ENCODE data around the gene NUFIP1.

NUFIP1 gene

DNA sequence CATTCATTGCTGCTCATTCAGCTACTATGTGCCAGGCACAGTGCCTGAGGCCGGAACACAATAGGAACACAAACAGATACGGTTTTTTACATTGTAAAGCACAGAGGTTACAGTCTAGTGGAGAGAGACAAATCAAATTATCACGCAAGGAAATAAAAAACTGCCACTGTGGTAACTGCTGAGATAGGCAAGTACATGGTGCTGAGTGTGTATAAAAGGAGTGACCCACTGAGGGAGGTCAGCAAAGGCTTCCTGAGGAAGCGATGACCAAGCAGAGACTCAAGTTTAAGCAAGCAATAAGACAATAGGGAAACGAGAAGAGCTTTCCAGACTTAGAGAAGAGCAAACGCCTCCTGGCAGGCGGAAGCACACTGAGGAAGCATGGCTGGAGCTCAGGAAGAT is 56.4 kb downstream of the NUFIP1 start:
- no peaks in the 10 kb centered on the region for H3K36me3 ChIP-seq (ENCODE audit: control insufficient read depth, insufficient read depth, low read length)
- H3K4me1 ChIP-seq (ENCODE audit: control insufficient read depth, insufficient read depth, low read length), result peaks cover 9% of the 10 kb centered on the region
- H3K27ac ChIP-seq (ENCODE audit: low read depth, low read length), result no peak overlapping the region
- H3K9me3 ChIP-seq (ENCODE audit: control insufficient read depth, insufficient read depth, low read depth, low read length), result peaks cover 5% of the 10 kb centered on the region; the same call in 1 of the 2 replicates
- H3K4me3 ChIP-seq (ENCODE audit: low read depth, low read length), result no peak overlapping the region
- no peak overlapping the region for H3K9ac ChIP-seq (ENCODE audit: low read length)
- H3K27me3 ChIP-seq (ENCODE audit: control insufficient read depth, insufficient read depth, low read length), result no peaks in the 10 kb centered on the region

DNA sequence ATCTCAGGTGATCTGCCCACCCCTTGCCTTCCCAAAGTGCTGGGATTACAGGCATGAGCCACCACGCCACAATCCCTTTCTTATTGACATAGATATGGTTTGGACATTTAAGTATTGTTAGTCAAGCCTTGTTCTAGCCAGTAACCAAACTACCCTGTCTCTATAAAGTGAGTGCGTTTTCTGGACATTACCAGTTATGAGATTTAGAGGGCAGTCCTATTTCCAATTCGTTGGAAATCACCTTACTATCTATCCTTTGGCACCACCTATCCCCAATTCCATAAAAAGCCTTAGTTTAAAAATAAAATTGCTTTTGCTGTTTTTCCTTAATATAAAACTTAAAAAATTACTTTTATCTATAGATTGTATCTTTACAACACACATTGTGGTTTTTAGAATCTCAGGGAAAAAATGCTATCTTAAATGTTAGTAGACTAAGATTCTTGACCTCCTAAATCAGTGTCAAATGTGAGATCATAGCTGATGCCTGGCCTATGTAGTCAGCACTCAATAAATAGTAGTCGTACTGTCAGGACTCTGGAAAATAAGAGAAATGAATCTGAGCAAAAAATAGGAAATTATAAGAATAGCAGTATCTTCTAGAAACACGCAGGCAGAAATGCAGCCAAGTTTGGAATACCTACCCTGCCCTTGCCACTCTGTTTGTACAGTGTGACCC is 57.0 kb downstream of the NUFIP1 start:
- Histone ChIP-seq H3K27me3 (ENCODE audit: control insufficient read depth, insufficient read depth, low read length) (no peaks in the 10 kb centered on the region), H3K27ac (ENCODE audit: low read depth, low read length) (no peak overlapping the region), H3K9ac (ENCODE audit: low read length) (no peak overlapping the region), H3K4me1 (ENCODE audit: control insufficient read depth, insufficient read depth, low read length) (peaks cover 11% of the 10 kb centered on the region), H3K36me3 (ENCODE audit: control insufficient read depth, insufficient read depth, low read length) (no peaks in the 10 kb centered on the region), H3K9me3 (ENCODE audit: control insufficient read depth, insufficient read depth, low read depth, low read length) (peaks cover 5% of the 10 kb centered on the region; the same call in 1 of the 2 replicates), H3K4me3 (ENCODE audit: low read depth, low read length) (no peak overlapping the region)

DNA sequence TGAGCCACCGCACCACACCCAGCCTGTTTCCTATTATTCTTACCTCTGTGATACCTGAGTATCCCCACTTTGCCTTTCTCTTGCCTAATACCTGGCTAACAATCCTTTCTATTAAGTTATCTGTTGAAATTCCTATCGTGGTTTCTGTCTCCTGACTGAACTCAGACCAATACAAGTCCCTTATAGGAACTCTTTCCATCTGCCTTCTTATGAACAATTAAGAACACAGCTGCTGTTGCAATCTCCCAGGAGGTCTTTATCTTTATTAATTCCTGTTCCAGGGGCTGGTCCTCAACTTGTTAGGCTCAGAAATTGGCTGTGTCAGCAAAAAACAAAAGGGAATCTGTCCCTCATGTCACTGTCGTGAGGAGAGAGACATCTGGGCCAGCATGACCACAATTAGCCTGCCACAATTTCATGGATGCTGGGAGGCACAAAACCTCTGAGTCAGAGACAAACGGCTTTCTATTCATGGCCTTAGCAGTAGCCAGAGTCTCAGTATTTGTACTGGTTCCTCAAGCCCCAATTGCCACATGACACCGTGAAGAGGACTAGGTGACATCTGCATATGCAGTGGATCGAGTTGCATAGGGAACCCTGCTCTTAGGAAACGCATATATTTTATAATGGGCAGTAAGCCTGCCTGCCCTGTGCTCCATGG is 58.2 kb downstream of the NUFIP1 start:
- H3K9me3 ChIP-seq (ENCODE audit: control insufficient read depth, insufficient read depth, low read depth, low read length), result no peaks in the 10 kb centered on the region
- H3K4me3 ChIP-seq (ENCODE audit: low read depth, low read length), result no peak overlapping the region
- H3K27ac ChIP-seq (ENCODE audit: low read depth, low read length), result no peak overlapping the region
- H3K36me3 ChIP-seq (ENCODE audit: control insufficient read depth, insufficient read depth, low read length), result no peaks in the 10 kb centered on the region
- H3K27me3 ChIP-seq (ENCODE audit: control insufficient read depth, insufficient read depth, low read length), result no peaks in the 10 kb centered on the region
- H3K9ac ChIP-seq (ENCODE audit: low read length), result no peak overlapping the region
- H3K4me1 ChIP-seq (ENCODE audit: control insufficient read depth, insufficient read depth, low read length), result peaks cover 13% of the 10 kb centered on the region

DNA sequence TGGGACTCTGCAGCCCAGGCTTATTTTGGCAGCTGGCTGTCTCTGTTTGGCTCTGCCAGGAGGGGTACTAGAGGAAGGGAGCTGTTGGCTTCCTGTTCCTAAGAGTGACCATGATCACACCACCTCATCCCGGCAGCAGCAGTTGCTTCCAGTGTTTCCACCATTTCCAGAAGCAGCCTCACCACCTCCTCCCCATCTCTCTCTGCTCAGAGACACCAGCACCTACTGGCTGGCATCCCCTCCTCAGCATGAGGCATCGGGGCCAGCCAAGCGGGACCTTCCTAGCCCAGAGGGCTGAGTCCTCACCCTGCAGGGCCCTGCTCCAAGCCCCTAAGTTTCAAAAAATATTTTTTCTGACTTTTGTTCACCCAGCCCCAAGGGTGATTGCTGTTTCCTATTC is 59.0 kb downstream of the NUFIP1 start:
- H3K27me3 ChIP-seq (ENCODE audit: control insufficient read depth, insufficient read depth, low read length), result no peaks in the 10 kb centered on the region
- H3K9ac ChIP-seq (ENCODE audit: low read length), result no peak overlapping the region
- peaks cover 13% of the 10 kb centered on the region for H3K4me1 ChIP-seq (ENCODE audit: control insufficient read depth, insufficient read depth, low read length)
- no peak overlapping the region for H3K4me3 ChIP-seq (ENCODE audit: low read depth, low read length)
- H3K9me3 ChIP-seq (ENCODE audit: control insufficient read depth, insufficient read depth, low read depth, low read length), result no peaks in the 10 kb centered on the region
- H3K36me3 ChIP-seq (ENCODE audit: control insufficient read depth, insufficient read depth, low read length), result no peaks in the 10 kb centered on the region
- no peak overlapping the region for H3K27ac ChIP-seq (ENCODE audit: low read depth, low read length)

DNA sequence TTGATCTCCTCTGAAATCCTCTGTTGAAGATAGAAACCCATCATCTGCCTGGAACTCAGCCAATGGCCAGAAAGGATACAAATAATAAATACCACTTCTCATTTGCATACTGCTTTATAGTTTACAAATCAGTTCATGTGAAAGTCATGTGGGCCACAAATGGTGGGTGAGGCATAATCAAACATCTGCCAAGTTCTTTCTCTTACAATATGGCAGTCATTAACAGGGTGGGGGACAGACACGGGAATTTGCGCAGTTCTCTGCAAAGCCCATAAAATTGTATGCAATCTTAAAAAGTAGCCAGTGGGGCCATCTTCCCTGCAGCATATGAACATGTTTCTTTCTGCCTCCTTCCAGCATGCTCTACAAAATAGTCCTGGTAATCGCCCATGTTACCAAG is 59.6 kb downstream of the NUFIP1 start:
- Histone ChIP-seq H3K4me3 (ENCODE audit: low read depth, low read length) (no peak overlapping the region), H3K27me3 (ENCODE audit: control insufficient read depth, insufficient read depth, low read length) (no peaks in the 10 kb centered on the region), H3K27ac (ENCODE audit: low read depth, low read length) (no peak overlapping the region), H3K9me3 (ENCODE audit: control insufficient read depth, insufficient read depth, low read depth, low read length) (no peaks in the 10 kb centered on the region), H3K36me3 (ENCODE audit: control insufficient read depth, insufficient read depth, low read length) (no peaks in the 10 kb centered on the region), H3K9ac (ENCODE audit: low read length) (no peak overlapping the region), H3K4me1 (ENCODE audit: control insufficient read depth, insufficient read depth, low read length) (peaks cover 13% of the 10 kb centered on the region)

DNA sequence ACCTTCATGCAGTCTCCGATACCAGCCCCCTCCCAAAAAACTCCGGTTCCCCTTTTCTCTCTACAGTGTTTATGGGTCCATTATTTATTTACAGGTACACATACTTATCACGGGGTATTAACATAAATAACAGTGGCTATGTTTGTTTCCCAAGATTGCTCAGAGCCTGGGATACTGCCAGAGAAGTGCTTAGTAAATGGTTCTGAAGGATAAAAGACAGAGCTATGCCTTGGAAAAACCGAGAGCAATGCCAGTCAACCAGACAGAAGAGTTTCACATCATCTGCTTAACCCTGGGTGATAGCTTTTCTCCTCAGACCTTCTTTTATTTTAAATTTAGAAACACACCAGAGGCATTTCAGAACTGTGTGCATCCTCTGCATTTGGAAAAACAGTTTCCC is 61.3 kb downstream of the NUFIP1 start:
- no peak overlapping the region for H3K27ac ChIP-seq (ENCODE audit: low read depth, low read length)

DNA sequence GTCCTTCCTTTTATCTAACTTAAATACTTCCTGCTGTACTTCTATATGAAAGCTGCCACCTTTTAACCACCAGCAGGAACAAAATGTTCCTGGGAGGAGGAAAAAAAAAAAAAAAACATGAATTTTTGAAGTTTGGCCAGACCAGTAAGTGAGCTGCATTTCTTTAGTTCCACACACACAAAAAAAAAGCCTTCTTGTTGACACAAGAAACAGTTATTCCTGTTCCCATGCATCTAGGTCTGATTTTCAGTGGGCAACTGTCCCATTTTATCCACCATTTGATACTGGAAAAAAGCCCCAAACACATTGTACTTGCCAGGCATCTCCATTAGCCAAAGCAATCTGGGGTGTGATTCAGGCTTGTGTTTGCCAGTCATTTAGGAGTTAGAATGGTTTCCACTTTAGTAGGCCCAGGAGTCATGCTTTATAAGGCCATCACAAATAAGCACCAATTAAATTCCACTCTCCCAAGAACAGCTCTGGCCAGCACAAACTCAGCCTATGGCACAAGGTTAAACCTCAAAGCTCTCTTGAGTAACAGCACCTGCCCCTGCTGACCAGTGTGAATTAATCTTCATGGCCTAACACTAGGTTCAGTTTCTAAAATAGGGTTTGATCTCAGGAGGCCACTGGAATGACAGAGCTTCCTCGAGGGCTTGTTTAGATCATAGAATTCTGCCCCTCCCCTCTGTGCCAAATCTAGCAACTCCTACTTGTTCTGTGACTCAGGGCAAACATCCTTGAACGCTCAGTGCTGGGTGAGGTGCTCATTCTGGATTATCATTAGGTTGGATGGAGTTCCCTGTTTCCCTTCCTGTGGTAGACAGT is 67.1 kb downstream of the NUFIP1 start:
- no peak overlapping the region for H3K9ac ChIP-seq (ENCODE audit: low read length)

More for the DNA sequence above, 61.3 kb downstream of the NUFIP1 start:
- no peaks in the 10 kb centered on the region for H3K27me3 ChIP-seq (ENCODE audit: control insufficient read depth, insufficient read depth, low read length)
- H3K4me1 ChIP-seq (ENCODE audit: control insufficient read depth, insufficient read depth, low read length), result peaks cover 13% of the 10 kb centered on the region
- H3K36me3 ChIP-seq (ENCODE audit: control insufficient read depth, insufficient read depth, low read length), result no peaks in the 10 kb centered on the region
- H3K4me3 ChIP-seq (ENCODE audit: low read depth, low read length), result no peak overlapping the region
- H3K9me3 ChIP-seq (ENCODE audit: control insufficient read depth, insufficient read depth, low read depth, low read length), result no peaks in the 10 kb centered on the region
- no peak overlapping the region for H3K9ac ChIP-seq (ENCODE audit: low read length)

DNA sequence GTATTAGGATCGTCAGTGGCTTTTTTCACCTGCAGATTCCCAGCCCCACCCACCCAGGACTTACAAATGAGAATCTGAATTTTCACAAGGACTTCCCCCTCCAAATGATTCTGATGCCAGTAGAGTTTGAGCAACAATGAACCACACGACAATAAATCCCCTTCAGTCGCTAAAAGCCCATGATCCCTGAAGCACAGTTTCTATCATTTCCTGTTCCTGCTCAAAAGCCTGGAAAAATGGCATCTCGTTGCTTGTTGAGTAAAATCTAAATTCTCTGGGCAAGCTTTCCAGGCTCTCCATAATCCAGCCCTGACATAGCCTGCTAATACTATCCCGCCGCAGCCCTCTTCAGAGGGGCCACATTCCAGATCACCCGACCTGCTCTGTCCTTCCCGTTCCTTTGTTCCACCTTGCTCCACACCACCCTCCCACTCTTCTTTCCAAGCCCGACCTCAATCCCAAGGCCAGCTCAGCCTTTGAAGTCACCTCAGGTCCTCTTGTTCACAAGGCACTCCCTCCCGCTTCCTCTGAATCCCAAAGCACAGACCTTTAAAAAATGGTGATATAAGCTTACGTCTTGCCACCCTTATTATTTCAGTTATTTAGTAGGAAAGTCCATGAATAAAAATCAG is 67.9 kb downstream of the NUFIP1 start:
- Histone ChIP-seq H3K9ac (ENCODE audit: low read length) (no peak overlapping the region), H3K27ac (ENCODE audit: low read depth, low read length) (no peak overlapping the region), H3K36me3 (ENCODE audit: control insufficient read depth, insufficient read depth, low read length) (no peaks in the 10 kb centered on the region), H3K4me1 (ENCODE audit: control insufficient read depth, insufficient read depth, low read length) (peaks cover 16% of the 10 kb centered on the region; the same call in 1 of the 2 replicates), H3K4me3 (ENCODE audit: low read depth, low read length) (no peak overlapping the region), H3K9me3 (ENCODE audit: control insufficient read depth, insufficient read depth, low read depth, low read length) (no peaks in the 10 kb centered on the region), H3K27me3 (ENCODE audit: control insufficient read depth, insufficient read depth, low read length) (no peaks in the 10 kb centered on the region)

More for the DNA sequence above, 67.1 kb downstream of the NUFIP1 start:
- no peak overlapping the region for H3K27ac ChIP-seq (ENCODE audit: low read depth, low read length)
- no peaks in the 10 kb centered on the region for H3K27me3 ChIP-seq (ENCODE audit: control insufficient read depth, insufficient read depth, low read length)
- no peak overlapping the region for H3K4me3 ChIP-seq (ENCODE audit: low read depth, low read length)
- H3K9me3 ChIP-seq (ENCODE audit: control insufficient read depth, insufficient read depth, low read depth, low read length), result no peaks in the 10 kb centered on the region
- peaks cover 17% of the 10 kb centered on the region; the same call in 1 of the 2 replicates for H3K4me1 ChIP-seq (ENCODE audit: control insufficient read depth, insufficient read depth, low read length)
- no peaks in the 10 kb centered on the region for H3K36me3 ChIP-seq (ENCODE audit: control insufficient read depth, insufficient read depth, low read length)

DNA sequence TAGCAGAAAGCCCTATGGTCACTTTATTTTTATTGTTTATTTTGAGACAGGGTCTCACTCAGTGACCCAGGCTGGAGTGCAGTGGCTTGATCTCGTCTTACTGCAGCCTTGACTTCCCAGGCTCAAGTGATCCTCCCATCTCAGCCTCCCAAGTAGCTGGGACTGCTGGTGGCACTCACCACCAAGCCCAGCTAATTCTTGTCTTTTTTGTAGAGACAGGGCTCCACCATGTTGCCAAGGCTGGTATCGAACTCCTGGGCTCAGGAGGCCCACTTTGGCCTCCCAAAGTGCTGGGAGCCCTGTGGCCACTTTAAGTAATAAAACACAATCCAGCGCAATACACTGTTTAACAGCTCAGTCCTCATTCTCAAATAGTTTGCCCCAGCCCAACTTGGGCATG is 69.3 kb downstream of the NUFIP1 start:
- Histone ChIP-seq H3K9me3 (ENCODE audit: control insufficient read depth, insufficient read depth, low read depth, low read length) (no peaks in the 10 kb centered on the region), H3K4me3 (ENCODE audit: low read depth, low read length) (no peak overlapping the region), H3K27ac (ENCODE audit: low read depth, low read length) (no peak overlapping the region), H3K4me1 (ENCODE audit: control insufficient read depth, insufficient read depth, low read length) (peaks cover 16% of the 10 kb centered on the region; the same call in 1 of the 2 replicates), H3K9ac (ENCODE audit: low read length) (no peak overlapping the region), H3K27me3 (ENCODE audit: control insufficient read depth, insufficient read depth, low read length) (no peaks in the 10 kb centered on the region), H3K36me3 (ENCODE audit: control insufficient read depth, insufficient read depth, low read length) (no peaks in the 10 kb centered on the region)

DNA sequence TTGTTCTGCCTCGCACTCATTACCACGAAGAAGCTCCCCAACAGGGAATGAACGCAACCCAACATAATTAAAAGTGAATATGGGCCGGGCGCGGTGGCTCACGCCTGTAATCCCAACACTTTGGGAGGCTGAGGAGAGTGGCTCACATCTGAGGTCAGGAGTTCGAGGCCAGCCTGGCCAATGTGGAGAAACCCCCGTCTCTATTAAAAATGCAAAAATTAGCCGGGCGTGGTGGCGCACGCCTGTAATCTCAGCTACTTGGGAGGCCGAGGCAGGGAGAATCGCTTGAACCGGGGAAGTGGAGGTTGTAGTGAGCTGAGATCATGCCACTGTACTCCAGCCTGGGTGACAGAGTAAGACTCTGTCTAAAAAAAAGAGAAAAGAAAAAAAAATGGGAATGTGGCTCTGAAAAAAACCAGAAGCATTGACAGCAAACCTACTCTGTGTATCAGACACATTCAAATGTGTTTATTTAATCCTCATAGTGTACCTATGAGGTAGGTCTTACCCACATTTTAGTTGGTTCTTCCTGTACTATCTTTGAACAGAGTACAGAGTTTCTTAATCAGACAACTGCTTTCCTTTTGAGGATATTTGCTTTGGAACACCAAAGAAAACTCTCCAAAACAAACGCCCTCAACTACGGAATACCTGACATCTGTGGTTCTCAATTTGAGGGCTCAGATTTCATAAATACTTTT is 70.0 kb downstream of the NUFIP1 start:
- Histone ChIP-seq H3K27ac (ENCODE audit: low read depth, low read length) (peak overlapping the region; percentile 84; the same call in 1 of the 2 replicates), H3K27me3 (ENCODE audit: control insufficient read depth, insufficient read depth, low read length) (no peaks in the 10 kb centered on the region), H3K4me1 (ENCODE audit: control insufficient read depth, insufficient read depth, low read length) (peaks cover 16% of the 10 kb centered on the region; the same call in 1 of the 2 replicates), H3K4me3 (ENCODE audit: low read depth, low read length) (peak overlapping the region; percentile 77), H3K9ac (ENCODE audit: low read length) (peak overlapping the region; percentile 88), H3K9me3 (ENCODE audit: control insufficient read depth, insufficient read depth, low read depth, low read length) (no peaks in the 10 kb centered on the region), H3K36me3 (ENCODE audit: control insufficient read depth, insufficient read depth, low read length) (no peaks in the 10 kb centered on the region)
